Measurements from ENCODE around the gene SLCO6A1. TPM values are rescaled to one million over a fixed set of nuclear protein-coding genes. Genes with fewer than 3 reads are reported as not detected.

Gene SLCO6A1
- total RNA-seq, 2 donors from 2014 or later: not detected

DNA sequence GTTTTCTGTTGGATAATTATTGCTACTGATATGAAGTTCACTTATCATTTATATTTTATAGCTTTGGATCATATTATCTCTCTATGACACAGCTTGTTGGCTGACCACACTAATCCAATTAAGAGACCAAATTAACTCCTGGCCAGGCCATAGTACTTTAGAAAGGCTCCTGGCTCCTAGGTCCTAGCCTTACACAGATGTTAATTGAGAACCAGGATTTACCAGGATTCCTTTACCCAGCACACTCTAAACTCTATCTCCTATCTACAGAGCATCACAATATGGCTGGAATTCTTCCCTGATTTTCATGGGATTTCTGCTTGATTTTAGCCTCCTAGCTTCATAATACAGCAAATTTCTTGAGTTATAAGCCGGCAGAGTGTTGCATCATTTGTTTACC lies 80.3 kb downstream of the SLCO6A1 start:
- no peaks in the 10 kb centered on the region for H3K36me3 ChIP-seq
- no peak overlapping the region for H3K4me3 ChIP-seq
- ATAC-seq (ENCODE audit: insufficient number of reproducible peaks, low FRiP score, low read depth) (no peak), DNase-seq (ENCODE audit: low spot score) (no peak)
- no peaks in the 10 kb centered on the region for H3K27me3 ChIP-seq (replicated peaks; ENCODE audit: insufficient read depth)
- H3K4me1 ChIP-seq (ENCODE audit: control insufficient read depth in 1 of 2, low read depth in 2 of 2): no peaks in the 10 kb centered on the region
- TF ChIP-seq, protein P1, sequence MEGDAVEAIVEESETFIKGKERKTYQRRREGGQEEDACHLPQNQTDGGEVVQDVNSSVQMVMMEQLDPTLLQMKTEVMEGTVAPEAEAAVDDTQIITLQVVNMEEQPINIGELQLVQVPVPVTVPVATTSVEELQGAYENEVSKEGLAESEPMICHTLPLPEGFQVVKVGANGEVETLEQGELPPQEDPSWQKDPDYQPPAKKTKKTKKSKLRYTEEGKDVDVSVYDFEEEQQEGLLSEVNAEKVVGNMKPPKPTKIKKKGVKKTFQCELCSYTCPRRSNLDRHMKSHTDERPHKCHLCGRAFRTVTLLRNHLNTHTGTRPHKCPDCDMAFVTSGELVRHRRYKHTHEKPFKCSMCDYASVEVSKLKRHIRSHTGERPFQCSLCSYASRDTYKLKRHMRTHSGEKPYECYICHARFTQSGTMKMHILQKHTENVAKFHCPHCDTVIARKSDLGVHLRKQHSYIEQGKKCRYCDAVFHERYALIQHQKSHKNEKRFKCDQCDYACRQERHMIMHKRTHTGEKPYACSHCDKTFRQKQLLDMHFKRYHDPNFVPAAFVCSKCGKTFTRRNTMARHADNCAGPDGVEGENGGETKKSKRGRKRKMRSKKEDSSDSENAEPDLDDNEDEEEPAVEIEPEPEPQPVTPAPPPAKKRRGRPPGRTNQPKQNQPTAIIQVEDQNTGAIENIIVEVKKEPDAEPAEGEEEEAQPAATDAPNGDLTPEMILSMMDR (IDR thresholded peaks at IDR 0.05): no peak
- no peak overlapping the region for H3K27ac ChIP-seq
- H3K9me3 ChIP-seq: no peaks in the 10 kb centered on the region

GRCh38 chr5:102414448-102414847 lies 84.4 kb downstream of the SLCO6A1 start:
- H3K9me3 ChIP-seq: no peaks in the 10 kb centered on the region
- DNase-seq (ENCODE audit: low spot score) (no peak), ATAC-seq (ENCODE audit: insufficient number of reproducible peaks, low FRiP score, low read depth) (no peak)
- no peak overlapping the region for H3K4me3 ChIP-seq
- no peak overlapping the region for H3K27ac ChIP-seq
- no peaks in the 10 kb centered on the region for H3K4me1 ChIP-seq (ENCODE audit: control insufficient read depth in 1 of 2, low read depth in 2 of 2)
- TF ChIP-seq, protein P1 (IDR thresholded peaks at IDR 0.05): no peak
- H3K36me3 ChIP-seq: no peaks in the 10 kb centered on the region
- no peaks in the 10 kb centered on the region for H3K27me3 ChIP-seq (replicated peaks; ENCODE audit: insufficient read depth)

- ATAC-seq (ENCODE audit: insufficient number of reproducible peaks, low FRiP score, low read depth): no peak
Measured at GRCh38 chr5:102388235-102388634, 110.6 kb downstream of the SLCO6A1 start.

GRCh38 chr5:102385365-102385764 lies 113.4 kb downstream of the SLCO6A1 start:
- H3K4me3 ChIP-seq: no peak overlapping the region
- no peak for ATAC-seq (ENCODE audit: insufficient number of reproducible peaks, low FRiP score, low read depth)
- TF ChIP-seq, protein P1 (IDR thresholded peaks at IDR 0.05): no peak

More at GRCh38 chr5:102388235-102388634, 110.6 kb downstream of the SLCO6A1 start:
- no peaks in the 10 kb centered on the region for H3K9me3 ChIP-seq
- TF ChIP-seq, protein P1 (IDR thresholded peaks at IDR 0.05): no peak
- no peak overlapping the region for H3K27ac ChIP-seq
- DNase-seq (ENCODE audit: low spot score): no peak
- no peak overlapping the region for H3K4me3 ChIP-seq
- no peaks in the 10 kb centered on the region for H3K36me3 ChIP-seq
- H3K27me3 ChIP-seq (replicated peaks; ENCODE audit: insufficient read depth): no peaks in the 10 kb centered on the region
- H3K4me1 ChIP-seq (ENCODE audit: control insufficient read depth in 1 of 2, low read depth in 2 of 2): no peaks in the 10 kb centered on the region

GRCh38 chr5:102380174-102380573 lies 118.6 kb downstream of the SLCO6A1 start:
- no peak for ATAC-seq (ENCODE audit: insufficient number of reproducible peaks, low FRiP score, low read depth)
- peaks cover 0 to 8% of the 10 kb centered on the region in 2 donors for H3K4me1 ChIP-seq (ENCODE audit: control insufficient read depth in 1 of 2, low read depth in 2 of 2)
- H3K27ac ChIP-seq: no peak overlapping the region
- H3K9me3 ChIP-seq: no peaks in the 10 kb centered on the region
- DNase-seq (ENCODE audit: low spot score): no peak
- no peaks in the 10 kb centered on the region for H3K27me3 ChIP-seq (replicated peaks; ENCODE audit: insufficient read depth)
- no peak overlapping the region for H3K4me3 ChIP-seq
- TF ChIP-seq, protein P1 (IDR thresholded peaks at IDR 0.05): no peak
- no peaks in the 10 kb centered on the region for H3K36me3 ChIP-seq

More at GRCh38 chr5:102385365-102385764, 113.4 kb downstream of the SLCO6A1 start:
- Histone ChIP-seq H3K36me3 (no peaks in the 10 kb centered on the region), H3K4me1 (ENCODE audit: control insufficient read depth in 1 of 2, low read depth in 2 of 2) (no peaks in the 10 kb centered on the region), H3K27ac (no peak overlapping the region), H3K27me3 (replicated peaks; ENCODE audit: insufficient read depth) (no peaks in the 10 kb centered on the region), H3K9me3 (no peaks in the 10 kb centered on the region)
- no peak for DNase-seq (ENCODE audit: low spot score)
